ENCODE measurements around the gene CHST15.

DNA sequence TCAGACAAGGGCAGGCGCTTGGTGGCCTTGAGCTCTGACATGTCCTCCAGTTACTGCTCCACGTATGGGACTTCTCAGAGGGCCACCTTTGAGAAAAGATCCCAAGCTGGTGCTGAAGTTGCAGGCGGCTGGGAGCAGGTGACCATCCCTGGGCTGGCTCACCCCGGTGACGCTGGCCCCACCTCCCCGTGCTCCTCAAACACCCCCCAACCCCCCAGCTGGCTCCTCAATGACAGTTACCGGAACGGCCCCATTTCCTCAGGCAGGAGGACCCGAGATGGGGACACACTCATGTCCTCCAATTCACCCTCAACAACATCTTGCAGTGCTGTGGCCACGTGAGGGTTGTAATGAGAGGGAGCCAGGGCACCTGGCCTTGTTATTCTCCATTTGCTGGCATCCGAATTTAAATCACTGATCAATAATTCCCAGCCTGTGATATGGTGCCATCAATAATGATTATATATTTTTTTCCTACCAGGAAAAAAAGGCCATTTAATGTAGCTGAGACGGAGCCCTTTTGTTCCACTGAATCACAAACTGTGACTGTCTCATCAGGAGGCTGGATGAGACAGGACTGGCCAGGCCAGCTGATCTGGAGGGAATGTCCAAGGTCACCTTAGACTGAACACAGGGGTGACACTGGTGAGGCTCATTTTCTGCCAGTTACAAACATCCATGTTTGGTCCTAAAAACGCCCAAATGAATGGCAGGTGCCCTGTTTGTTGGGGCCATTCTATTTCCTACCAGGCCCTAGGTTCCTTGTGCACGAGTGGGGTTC is 64.5 kb downstream of the CHST15 start:
- TF ChIP-seq MXI1 (IDR thresholded peaks at IDR 0.05; ENCODE audit: borderline replicate concordance, low read depth, low read length) (no peak), MAFK (IDR thresholded peaks at IDR 0.05; ENCODE audit: low read depth, low read length) (no peak), FOS (IDR thresholded peaks at IDR 0.05; ENCODE audit: low read depth, low read length) (no peak), POLR2A (IDR thresholded peaks at IDR 0.05; ENCODE audit: low read depth, low read length) (no peak), SMC3 (IDR thresholded peaks at IDR 0.05; ENCODE audit: low read depth, low read length) (no peak), BHLHE40 (IDR thresholded peaks at IDR 0.05; ENCODE audit: low read depth, low read length) (no peak), RAD21 (IDR thresholded peaks at IDR 0.05; ENCODE audit: low read length) (no peak), CEBPB (IDR thresholded peaks at IDR 0.05; ENCODE audit: low read depth, low read length) (no peak), RFX5 (IDR thresholded peaks at IDR 0.05; ENCODE audit: low read depth, low read length) (no peak), RCOR1 (IDR thresholded peaks at IDR 0.05; ENCODE audit: insufficient replicate concordance, low read length) (no peak), NFE2L2 (IDR thresholded peaks at IDR 0.05; ENCODE audit: low read depth, low read length) (no peak)
- TF ChIP-seq, protein P1, sequence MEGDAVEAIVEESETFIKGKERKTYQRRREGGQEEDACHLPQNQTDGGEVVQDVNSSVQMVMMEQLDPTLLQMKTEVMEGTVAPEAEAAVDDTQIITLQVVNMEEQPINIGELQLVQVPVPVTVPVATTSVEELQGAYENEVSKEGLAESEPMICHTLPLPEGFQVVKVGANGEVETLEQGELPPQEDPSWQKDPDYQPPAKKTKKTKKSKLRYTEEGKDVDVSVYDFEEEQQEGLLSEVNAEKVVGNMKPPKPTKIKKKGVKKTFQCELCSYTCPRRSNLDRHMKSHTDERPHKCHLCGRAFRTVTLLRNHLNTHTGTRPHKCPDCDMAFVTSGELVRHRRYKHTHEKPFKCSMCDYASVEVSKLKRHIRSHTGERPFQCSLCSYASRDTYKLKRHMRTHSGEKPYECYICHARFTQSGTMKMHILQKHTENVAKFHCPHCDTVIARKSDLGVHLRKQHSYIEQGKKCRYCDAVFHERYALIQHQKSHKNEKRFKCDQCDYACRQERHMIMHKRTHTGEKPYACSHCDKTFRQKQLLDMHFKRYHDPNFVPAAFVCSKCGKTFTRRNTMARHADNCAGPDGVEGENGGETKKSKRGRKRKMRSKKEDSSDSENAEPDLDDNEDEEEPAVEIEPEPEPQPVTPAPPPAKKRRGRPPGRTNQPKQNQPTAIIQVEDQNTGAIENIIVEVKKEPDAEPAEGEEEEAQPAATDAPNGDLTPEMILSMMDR (conservative IDR thresholded peaks at IDR 0.05; ENCODE audit: low read depth, low read length) = no peak
- TF ChIP-seq, protein P2, sequence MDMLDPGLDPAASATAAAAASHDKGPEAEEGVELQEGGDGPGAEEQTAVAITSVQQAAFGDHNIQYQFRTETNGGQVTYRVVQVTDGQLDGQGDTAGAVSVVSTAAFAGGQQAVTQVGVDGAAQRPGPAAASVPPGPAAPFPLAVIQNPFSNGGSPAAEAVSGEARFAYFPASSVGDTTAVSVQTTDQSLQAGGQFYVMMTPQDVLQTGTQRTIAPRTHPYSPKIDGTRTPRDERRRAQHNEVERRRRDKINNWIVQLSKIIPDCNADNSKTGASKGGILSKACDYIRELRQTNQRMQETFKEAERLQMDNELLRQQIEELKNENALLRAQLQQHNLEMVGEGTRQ (IDR thresholded peaks at IDR 0.05; ENCODE audit: low read depth, low read length) = no peak
- TF ChIP-seq, protein P3, sequence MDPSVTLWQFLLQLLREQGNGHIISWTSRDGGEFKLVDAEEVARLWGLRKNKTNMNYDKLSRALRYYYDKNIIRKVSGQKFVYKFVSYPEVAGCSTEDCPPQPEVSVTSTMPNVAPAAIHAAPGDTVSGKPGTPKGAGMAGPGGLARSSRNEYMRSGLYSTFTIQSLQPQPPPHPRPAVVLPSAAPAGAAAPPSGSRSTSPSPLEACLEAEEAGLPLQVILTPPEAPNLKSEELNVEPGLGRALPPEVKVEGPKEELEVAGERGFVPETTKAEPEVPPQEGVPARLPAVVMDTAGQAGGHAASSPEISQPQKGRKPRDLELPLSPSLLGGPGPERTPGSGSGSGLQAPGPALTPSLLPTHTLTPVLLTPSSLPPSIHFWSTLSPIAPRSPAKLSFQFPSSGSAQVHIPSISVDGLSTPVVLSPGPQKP (IDR thresholded peaks at IDR 0.05; ENCODE audit: borderline replicate concordance, low read depth, low read length) = no peak

Measured in IMR-90 (cell line).